GM18861 (cell line): ENCODE results near the gene FLT3LG.
"Not testable (repeated sequence)": the region's sequence is repeated elsewhere in the genome, so short reads cannot be mapped to it uniquely, and the experiment has no call there.

Experiments
- ATAC-seq: cut with Tn5 transposase; IDR thresholded peaks from one replicate; pipeline ENCODE4 v1.9.1; 2021; ENCODE audit not compliant: unreplicated experiment

FLT3LG gene

DNA sequence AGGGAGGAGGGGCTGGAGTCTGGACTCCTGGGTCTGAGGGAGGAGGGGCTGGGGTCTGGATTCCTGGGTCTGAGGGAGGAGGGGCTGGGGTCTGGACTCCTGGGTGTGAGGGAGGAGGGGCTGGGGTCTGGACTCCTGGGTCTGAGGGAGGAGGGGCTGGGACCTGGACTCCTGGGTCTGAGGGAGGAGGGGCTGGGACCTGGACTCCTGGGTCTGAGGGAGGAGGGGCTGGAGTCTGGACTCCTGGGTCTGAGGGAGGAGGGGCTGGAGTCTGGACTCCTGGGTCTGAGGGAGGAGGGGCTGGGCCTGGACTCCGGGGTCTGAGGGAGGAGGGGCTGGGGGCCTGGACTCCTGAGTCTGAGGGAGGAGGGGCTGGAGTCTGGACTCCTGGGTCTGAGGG is 12.9 kb upstream of the FLT3LG start:
- not testable (repeated sequence) for ATAC-seq

DNA sequence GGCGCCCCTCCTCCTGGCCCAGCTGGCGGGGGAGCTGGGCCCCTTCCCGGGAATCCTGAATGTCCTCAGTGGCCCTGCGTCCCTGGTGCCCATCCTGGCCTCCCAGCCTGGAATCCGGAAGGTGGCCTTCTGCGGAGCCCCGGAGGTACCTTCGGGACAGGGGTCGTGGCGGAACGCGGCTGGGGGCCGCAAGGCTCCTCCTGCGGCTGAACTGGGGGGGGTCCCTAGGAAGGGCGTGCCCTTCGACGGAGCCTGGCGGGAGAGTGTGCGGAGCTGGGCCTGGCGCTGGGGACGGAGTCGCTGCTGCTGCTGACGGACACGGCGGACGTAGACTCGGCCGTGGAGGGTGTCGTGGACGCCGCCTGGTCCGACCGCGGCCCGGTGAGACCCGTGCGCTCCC is 12.4 kb upstream of the FLT3LG start:
- ATAC-seq: no peak

DNA sequence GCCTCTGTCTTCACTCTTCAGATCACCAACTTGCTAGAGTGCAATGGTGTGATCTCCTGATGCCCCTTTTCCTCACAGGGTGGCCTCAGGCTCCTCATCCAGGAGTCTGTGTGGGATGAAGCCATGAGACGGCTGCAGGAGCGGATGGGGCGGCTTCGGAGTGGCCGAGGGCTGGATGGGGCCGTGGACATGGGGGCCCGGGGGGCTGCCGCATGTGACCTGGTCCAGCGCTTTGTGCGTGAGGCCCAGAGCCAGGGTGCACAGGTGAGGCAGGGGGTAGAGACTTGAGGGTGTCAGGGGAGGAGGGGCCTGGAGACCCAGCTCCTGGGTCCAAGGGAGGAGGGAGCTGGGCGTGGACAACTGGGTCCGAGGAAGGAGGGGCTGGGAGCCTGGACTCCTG is 11.5 kb upstream of the FLT3LG start:
- ATAC-seq: no peak

DNA sequence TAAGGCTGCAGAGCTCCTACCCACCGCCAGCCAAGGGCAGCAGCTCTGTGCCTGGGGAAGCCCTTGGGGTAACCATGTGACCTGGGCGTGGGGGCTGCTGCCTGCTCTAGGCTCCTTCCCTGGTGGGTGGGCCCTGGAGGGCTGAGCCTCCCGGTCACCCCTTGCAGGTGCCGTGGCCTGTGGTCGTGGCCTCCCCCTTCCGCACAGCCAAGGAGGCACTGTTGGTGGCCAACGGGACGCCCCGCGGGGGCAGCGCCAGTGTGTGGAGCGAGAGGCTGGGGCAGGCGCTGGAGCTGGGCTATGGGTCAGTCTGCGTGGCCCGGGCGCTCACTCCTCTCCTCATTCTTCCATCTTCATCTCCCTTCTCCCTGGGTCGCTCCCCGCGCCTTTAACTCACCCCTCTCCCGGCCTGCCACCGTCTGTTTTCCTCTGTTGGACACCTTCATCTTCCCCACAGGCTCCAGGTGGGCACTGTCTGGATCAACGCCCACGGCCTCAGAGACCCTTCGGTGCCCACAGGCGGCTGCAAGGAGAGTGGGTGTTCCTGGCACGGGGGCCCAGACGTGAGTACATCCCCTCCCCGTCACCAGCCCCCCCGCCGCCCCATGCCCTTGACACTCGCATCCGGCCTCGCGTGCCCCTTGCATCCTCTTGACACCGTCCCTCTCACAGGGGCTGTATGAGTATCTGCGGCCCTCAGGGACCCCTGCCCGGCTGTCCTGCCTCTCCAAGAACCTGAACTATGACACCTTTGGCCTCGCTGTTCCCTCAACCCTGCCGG is 9.9 kb upstream of the FLT3LG start:
- ATAC-seq: no peak

DNA sequence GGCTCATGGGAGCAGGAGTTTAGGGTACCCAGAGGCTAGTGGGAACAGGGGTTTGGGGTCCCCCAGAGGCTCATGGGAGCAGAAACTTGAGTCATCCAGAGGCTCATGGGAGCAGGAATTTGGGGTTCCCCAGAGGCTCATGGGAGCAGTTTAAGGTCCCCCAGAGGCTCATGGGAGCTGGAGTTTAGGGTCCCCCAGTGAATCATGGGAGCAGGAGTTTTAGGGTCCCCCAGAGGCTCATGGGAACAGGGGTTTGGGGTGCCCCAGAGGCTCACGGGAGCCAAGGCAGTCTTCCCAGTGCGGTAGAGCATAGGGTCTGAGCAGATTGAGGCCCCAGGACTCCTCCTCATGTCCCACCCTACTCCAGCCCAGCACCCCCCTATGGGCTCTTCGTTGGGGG is 8.6 kb upstream of the FLT3LG start:
- ATAC-seq: no peak

DNA sequence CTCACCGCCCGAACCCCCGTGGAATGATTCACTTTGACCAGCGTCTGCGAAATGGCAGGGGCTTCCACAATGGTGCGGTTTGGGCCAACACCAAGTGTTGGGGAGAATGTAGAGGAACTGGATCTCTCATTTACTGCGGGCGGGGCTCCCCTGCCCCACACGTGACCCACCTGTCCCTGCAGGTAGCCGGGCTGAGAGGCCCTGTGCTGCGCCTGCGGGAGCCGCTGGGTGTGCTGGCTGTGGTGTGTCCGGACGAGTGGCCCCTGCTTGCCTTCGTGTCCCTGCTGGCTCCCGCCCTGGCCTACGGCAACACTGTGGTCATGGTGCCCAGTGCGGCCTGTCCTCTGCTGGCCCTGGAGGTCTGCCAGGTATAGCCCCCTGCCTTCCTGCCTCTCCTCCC is 5.8 kb upstream of the FLT3LG start:
- ATAC-seq: no peak

DNA sequence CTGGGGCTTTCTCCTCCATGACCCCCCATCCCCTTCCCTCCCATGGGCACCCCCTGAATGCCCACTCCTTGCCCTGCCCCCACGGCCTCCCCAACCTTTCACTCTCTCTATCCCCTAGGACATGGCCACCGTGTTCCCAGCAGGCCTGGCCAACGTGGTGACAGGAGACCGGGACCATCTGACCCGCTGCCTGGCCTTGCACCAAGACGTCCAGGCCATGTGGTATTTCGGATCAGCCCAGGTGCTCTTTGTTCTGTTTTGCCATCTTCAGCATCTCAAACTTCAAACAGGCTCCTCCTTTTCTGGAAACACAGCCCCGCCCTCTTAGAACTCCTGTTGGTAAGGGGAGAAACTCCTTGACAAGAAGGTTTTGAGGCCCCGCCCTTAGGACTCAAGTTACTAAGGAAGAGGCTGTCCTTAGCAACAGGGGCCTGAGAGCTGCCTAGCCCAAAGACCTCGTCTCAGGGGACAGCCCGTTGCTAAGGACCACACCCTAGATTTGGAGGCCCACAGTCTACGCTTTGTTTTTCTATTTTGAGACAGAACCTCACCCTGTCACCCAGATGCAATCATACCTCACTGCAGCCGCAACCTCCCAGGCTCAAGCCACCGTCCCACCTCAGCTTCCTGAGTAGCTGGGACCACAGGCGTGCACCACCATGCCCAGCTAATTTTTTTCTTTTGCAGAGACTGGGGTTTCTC is 5.1 kb upstream of the FLT3LG start:
- ATAC-seq: peak; percentile 37

DNA sequence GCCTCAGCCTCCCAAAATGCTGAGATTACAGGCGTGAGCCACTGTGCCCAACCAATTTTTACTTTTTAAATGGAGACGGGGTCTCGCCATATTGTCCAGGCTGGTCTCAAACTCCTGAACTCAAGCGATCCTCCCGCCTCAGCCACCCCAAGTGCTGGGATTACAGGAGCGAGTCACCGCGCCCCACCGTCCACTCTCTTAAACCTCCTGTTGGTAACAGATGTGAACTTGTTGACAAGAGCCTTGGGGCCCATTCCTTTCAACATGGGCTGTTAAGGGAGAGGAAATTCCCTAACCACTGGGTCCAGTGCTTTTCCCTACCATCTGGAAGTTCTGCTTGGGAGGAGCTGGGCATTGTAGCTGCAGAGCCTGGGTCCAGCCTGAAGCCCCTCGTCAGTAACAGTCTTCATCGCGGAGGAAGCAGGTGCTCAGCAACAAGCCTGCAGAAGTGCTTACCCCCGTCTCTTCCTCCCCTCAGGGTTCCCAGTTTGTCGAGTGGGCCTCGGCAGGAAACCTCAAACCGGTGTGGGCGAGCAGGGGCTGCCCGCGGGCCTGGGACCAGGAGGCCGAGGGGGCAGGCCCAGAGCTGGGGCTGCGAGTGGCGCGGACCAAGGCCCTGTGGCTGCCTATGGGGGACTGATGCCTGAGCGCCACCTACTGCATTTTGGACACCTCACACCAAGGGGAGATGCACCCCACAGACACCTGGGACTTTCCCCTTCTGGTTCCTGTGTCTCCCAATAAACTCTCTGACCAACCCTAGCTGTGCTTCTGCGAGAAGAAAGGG is 4.0 kb upstream of the FLT3LG start:
- peak; percentile 40 for ATAC-seq

DNA sequence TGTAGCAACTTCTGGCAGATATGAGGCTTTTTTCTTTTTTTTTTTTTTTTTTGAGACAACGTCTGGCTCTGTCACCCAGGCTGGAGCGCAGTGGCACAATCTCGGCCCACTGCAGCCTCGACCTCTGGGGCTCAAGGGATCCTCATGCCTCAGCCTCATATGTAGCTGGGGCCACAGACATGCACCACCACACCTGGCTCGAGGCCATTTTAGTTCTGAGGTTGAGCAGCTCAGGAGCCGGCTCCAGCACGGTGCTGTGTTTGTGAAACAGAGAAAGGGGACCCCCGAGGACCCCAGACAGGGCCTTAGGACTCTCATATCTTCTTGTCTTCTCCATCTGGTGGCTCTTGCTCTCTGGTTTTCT is 3.4 kb upstream of the FLT3LG start:
- ATAC-seq: no peak

DNA sequence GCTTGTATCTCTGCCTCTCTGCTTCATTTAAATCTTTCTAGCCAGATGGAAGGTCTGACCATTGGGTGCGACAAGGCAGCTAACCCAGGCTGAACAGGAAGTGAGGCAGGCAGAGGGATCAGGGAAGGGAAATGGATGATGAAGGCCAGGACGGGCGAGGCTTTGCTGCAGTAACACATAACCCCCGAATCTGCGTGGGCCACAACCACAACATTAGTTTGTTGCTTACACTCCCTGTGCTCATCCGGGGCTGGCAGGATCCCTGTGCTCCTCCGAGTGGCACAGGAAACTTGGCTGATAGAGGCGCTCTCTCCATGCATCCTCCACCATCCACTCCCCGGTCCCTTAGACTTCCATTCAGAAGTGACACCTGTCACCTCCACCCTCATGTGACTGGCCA is 1.1 kb upstream of the FLT3LG start:
- no peak for ATAC-seq

DNA sequence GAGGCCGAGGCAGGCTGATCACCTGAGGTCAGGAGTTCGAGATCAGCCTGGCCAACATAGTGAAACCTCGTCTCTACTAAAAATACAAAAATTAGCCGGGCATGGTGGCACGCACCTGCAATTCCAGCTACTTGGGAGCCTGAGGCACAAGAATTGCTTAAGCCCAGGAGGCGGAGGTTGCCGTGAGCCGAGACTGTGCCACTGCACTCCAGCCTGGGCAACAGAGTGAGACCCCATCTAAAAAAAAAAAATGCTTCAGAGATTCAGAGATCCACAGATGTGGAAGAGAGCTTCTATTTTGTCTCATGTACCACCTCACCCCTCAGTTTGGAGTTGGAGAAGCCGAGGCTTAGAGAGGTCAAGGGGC is 531 bp upstream of the FLT3LG start:
- ATAC-seq: not testable (repeated sequence)

DNA sequence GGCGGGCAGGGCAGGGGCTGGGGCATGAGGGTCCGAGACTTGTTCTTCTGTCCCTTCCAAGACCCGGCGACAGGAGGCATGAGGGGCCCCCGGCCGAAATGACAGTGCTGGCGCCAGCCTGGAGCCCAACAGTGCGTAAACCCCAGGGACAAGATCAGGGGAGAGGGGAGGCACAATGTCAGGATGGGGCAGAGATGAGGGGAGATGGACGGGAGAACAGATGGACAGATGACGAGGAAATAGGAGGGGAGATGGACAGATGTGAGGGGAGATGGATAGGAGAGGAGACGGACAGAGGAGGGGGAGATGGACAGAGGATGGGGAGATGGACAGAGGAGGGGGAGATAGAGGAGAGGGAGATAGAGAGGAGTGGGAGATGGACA is 518 bp downstream of the FLT3LG start:
- no peak for ATAC-seq

DNA sequence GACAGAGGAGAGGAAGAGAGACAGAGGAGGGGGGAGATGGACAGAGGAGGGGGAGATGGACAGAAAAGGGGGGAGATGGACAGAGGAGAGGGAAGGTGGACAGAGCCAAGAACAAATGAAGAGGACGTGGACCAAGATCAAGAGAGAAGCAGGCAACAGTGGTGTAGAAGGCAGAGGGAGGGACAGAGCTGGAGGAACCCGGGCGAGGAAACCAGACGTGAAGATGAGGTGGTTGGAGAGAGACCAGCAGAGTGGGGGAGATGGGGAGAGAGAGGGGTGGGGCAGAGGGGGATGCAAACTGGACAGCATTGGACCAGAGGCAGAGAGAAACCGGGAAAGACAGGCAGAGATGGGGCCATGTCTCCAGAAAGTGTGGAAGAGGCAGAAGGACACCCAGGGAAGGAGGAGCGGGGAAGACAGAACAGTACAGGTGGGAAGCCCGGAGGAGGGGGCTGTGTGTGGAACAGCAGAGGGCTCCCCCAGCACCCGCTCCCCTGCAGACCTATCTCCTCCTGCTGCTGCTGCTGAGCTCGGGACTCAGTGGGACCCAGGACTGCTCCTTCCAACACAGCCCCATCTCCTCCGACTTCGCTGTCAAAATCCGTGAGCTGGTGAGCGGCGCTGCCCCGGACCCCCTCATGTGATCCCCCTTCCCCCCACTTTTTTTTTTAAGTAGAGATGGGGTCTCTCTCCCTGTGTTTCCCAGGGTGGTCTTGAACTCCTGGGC is 1.3 kb downstream of the FLT3LG start:
- no peak for ATAC-seq

DNA sequence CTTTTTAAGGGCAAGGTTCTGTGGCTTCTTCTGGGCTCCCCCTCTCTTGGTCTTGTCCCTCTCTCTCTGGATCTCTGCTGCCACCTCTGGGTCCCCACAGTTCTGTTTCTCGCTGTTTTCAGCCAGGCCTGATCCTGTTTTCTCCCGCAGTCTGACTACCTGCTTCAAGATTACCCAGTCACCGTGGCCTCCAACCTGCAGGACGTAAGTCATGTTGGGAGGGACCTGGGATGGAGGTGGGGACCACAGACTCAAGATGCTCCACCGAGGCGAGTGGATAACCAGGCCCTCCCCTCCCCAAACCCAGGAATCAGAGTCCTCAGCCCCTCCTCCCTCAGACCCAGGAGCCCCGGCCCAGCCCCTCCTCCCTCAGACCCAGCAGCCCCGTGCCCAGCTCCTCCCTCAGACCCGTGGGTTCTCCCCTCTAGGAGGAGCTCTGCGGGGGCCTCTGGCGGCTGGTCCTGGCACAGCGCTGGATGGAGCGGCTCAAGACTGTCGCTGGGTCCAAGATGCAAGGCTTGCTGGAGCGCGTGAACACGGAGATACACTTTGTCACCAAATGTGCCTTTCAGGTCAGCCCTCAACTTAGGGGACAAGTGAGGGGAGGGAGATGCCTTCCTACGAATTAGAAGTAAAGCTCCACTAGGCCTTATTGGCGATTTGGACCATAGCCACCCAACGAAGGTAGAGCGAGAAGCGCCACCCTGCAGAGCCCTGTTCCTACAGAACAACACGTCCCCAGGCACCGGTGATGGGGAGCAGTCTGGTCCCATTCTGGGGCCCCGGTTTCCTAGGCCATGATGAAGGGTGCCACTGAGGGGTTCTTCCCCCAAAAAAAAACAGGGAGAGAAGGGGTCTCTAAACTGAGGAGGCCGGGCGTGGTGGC is 2.2 kb downstream of the FLT3LG start:
- no peak for ATAC-seq

DNA sequence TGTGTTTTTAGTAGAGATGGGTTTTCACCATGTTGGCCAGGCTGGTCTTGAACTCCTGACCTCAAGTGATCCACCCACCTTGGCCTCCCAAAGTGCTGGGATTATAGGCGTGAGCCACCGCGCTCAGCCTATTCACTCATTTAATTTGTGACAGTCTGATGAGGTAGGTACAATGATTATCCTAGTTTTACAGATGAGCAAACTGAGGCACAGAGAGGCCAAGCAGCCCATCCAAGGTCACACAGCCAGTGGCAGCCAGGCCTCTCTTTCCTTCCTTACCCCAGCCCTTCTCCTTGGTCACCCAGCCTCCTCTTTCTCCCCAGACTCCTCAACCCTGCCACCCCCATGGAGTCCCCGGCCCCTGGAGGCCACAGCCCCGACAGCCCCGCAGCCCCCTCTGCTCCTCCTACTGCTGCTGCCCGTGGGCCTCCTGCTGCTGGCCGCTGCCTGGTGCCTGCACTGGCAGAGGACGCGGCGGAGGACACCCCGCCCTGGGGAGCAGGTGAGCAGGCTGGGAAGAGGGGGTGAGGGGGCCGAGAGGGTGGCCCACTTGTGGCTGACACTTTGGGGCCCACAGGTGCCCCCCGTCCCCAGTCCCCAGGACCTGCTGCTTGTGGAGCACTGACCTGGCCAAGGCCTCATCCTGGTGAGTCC is 6.1 kb downstream of the FLT3LG start:
- no peak for ATAC-seq

DNA sequence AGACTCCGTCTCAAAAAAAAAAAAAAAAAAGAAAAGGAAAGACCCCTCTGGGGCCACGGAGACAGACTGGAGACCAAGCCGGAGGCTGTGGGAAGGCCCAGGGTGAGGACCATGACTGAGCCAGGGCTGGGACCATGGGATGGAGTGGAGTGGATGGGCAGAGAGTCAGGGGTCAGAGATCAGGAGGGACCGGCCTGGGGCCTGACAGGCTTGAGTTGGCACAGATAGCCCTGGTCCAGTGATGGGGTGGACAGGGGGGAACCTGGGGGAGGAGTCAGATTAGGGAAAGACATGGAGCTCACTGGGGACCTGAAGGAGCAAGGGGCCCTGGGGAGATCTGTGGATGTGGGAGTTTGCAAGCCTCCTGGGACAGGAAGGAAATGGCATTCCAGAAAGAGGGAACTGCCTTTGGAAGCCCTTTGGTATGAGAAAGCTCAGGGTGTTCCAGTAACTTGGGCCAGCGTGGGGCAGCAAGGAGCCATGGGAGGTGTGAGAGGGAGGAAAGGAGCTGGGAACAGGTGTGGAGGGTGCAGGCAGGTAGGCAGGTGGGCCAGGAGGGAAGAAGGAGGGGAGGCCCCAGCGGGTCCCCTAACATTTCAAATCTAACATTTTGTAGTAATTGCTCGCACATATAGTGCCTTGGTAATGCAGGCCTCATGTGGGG is 7.1 kb downstream of the FLT3LG start:
- no peak for ATAC-seq

DNA sequence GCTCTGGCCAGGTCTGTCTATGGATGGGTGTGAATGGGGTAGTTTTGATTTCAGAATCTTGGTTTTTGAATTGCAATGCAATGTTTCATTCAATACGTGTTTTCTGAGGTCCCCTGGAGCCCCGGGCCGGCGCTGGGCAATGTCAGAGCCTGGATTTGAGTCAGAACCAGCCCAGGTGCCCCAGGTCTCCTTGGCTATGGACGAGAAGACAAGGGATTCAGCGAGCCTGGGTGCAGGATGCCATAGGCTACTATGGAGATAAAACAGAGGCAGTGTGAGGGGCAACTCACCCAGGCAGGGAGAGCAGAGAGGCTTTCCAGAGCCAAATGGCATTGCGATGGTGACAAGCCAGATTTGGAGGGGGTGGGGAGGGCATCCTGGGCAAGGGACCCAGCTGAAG is 12.2 kb downstream of the FLT3LG start:
- ATAC-seq: no peak

DNA sequence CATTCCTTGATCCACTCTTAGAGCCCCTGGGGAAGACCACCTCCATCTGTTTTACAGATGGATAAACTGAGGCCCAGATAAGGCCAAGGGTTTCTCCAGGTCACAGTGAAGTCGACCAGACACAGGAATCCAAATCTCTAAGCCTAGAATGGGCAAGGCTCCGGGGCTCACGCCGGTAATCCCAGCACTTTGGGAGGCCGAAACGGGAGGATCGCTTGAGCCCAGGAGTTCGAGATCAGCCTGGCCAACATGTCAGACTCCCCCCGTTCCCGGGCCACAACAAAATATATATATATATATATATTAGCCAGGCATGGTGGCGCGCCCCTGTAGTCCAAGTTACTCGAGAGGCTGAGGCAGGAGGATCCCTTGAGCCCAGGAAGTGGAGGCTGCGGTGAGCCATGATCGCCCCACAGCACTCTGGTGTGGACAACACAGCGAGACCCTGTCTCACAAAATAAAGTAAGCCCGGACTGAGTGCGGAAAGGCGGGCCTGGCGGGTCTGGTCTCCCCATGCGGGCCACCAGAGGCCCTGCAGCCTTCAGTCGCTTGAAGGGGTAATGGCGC is 12.8 kb downstream of the FLT3LG start:
- ATAC-seq: no peak
